Endothelial cell (in vitro differentiated cells): ENCODE data around the gene GNG12. TPM values are rescaled to one million over a fixed set of nuclear protein-coding genes. Genes with fewer than 3 reads are reported as not detected.
A peak's percentile ranks its signal among the peaks of the same experiment; 100 is the strongest.

Experiments used
- DNase-seq: peaks from one replicate; pipeline ENCODE4 v3.0.0; 2021; ENCODE audit warnings: low spot score
- H3K27ac Mint-ChIP-seq: one replicate; pipeline ENCODE4 v1.8.0; 2021; ENCODE audit warnings: mixed read lengths, inconsistent platforms; ENCODE audit not compliant: unreplicated experiment
- H3K27me3 Mint-ChIP-seq: one replicate; pipeline ENCODE4 v1.8.0; 2021; ENCODE audit warnings: mild to moderate bottlenecking, moderate library complexity, mixed read lengths, inconsistent platforms; ENCODE audit not compliant: unreplicated experiment
- H3K36me3 Mint-ChIP-seq: one replicate; pipeline ENCODE4 v1.8.0; 2021; ENCODE audit warnings: mild to moderate bottlenecking, low read depth, mixed read lengths, inconsistent platforms; ENCODE audit not compliant: unreplicated experiment
- H3K4me1 Mint-ChIP-seq: one replicate; pipeline ENCODE4 v1.8.0; 2021; ENCODE audit warnings: mild to moderate bottlenecking, mixed read lengths, inconsistent platforms; ENCODE audit not compliant: unreplicated experiment
- H3K4me3 Mint-ChIP-seq: one replicate; pipeline ENCODE4 v1.8.0; 2021; ENCODE audit warnings: mild to moderate bottlenecking, mixed read lengths, inconsistent platforms; ENCODE audit not compliant: unreplicated experiment
- H3K9me3 Mint-ChIP-seq: one replicate; pipeline ENCODE4 v1.8.0; 2021; ENCODE audit warnings: mixed read lengths, inconsistent platforms; ENCODE audit not compliant: unreplicated experiment
- CTCF ChIP-seq: fragments of 200-600 bp; sonication (generic); IDR thresholded peaks from one replicate; pipeline ENCODE4 v1.5.0; 2021; ENCODE audit warnings: antibody characterized with exemption; ENCODE audit not compliant: unreplicated experiment
- total RNA-seq: library from RNA; stranded (reverse); fragmentation: NEBNext Ultra II Directional; extraction: Animal tissue kit (Norgen Biotek cat#: 25700); gene quantifications from one replicate; pipeline ENCODE4 v1.2.1, GENCODE V29; 2021; ENCODE audit not compliant: unreplicated experiment

Gene GNG12
- total RNA-seq, 1 donor from 2014 or later = 26.2 TPM

GRCh38 chr1:67704351-67704750 lies 128.9 kb downstream of the GNG12 start:
- Mint-ChIP-seq H3K4me1 (peaks cover 3% of the 10 kb centered on the region), H3K9me3 (no peaks in the 10 kb centered on the region), H3K27me3 (peaks cover 5% of the 10 kb centered on the region), H3K36me3 (no peaks in the 10 kb centered on the region), H3K27ac (no peak overlapping the region), H3K4me3 (no peak overlapping the region)
- no peak for TF ChIP-seq CTCF
- DNase-seq = no peak

GRCh38 chr1:67701876-67702275 lies 131.4 kb downstream of the GNG12 start:
- TF ChIP-seq CTCF = no peak
- Mint-ChIP-seq H3K4me3 (no peak overlapping the region), H3K9me3 (no peaks in the 10 kb centered on the region), H3K27me3 (peaks cover 7% of the 10 kb centered on the region), H3K27ac (no peak overlapping the region), H3K36me3 (no peaks in the 10 kb centered on the region), H3K4me1 (peaks cover 3% of the 10 kb centered on the region)
- no peak for DNase-seq

GRCh38 chr1:67700692-67701410 lies 132.4 kb downstream of the GNG12 start:
- Mint-ChIP-seq H3K9me3 (no peaks in the 10 kb centered on the region), H3K27me3 (peaks cover 7% of the 10 kb centered on the region), H3K4me1 (peaks cover 3% of the 10 kb centered on the region), H3K4me3 (no peak overlapping the region), H3K27ac (peak overlapping the region; percentile 55), H3K36me3 (no peaks in the 10 kb centered on the region)
- peak; percentile 41 for DNase-seq
- TF ChIP-seq CTCF = no peak

- Mint-ChIP-seq H3K27ac (no peak overlapping the region), H3K9me3 (no peaks in the 10 kb centered on the region), H3K36me3 (no peaks in the 10 kb centered on the region), H3K4me1 (peaks cover 5% of the 10 kb centered on the region), H3K4me3 (no peak overlapping the region), H3K27me3 (peaks cover 7% of the 10 kb centered on the region)
- no peak for DNase-seq
- no peak for TF ChIP-seq CTCF
Observed at GRCh38 chr1:67700220-67700619, 133.0 kb downstream of the GNG12 start.

- H3K4me3 Mint-ChIP-seq = no peak overlapping the region
- peaks cover 10% of the 10 kb centered on the region for H3K4me1 Mint-ChIP-seq
- DNase-seq = no peak
- H3K27me3 Mint-ChIP-seq = peaks cover 7% of the 10 kb centered on the region
- no peaks in the 10 kb centered on the region for H3K36me3 Mint-ChIP-seq
- no peaks in the 10 kb centered on the region for H3K9me3 Mint-ChIP-seq
- TF ChIP-seq CTCF = no peak
- H3K27ac Mint-ChIP-seq = no peak overlapping the region
Observed at GRCh38 chr1:67696708-67697107, 136.6 kb downstream of the GNG12 start.
